GM12874 (cell line): ENCODE data around the gene CYP19A1.
A peak's percentile ranks its signal among the peaks of the same experiment; 100 is the strongest.

Source experiments
- TF ChIP-seq, protein P1 (sequence below): IDR thresholded peaks from 2 replicates; pipeline ENCODE4 v1.5.1; 2011; ENCODE audit warnings: low read depth, mild to moderate bottlenecking, control low read depth, low read length, moderate library complexity; ENCODE audit not compliant: insufficient read depth

Gene CYP19A1

DNA sequence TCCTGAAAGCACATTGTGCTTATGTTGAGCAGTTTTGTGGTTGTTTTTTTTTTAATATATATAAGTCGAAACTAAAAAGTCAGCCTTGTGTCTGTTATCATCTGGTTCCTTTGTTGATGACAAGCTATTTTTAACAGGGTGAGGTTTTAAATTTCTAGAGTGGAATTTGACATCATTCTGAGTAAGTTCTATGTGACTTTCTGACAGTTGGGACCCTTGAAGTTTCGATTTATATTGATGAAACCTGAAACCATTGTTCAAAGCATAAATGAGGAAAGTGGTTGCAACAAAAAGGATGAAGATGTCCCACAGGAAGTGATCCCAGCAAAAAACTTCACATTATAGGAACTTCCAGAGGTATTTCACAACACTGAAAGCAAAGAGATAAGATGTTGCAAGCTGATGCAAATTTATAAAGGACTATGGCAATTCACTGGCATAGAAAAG lies 94.0 kb downstream of the CYP19A1 start:
- TF ChIP-seq, protein P1, sequence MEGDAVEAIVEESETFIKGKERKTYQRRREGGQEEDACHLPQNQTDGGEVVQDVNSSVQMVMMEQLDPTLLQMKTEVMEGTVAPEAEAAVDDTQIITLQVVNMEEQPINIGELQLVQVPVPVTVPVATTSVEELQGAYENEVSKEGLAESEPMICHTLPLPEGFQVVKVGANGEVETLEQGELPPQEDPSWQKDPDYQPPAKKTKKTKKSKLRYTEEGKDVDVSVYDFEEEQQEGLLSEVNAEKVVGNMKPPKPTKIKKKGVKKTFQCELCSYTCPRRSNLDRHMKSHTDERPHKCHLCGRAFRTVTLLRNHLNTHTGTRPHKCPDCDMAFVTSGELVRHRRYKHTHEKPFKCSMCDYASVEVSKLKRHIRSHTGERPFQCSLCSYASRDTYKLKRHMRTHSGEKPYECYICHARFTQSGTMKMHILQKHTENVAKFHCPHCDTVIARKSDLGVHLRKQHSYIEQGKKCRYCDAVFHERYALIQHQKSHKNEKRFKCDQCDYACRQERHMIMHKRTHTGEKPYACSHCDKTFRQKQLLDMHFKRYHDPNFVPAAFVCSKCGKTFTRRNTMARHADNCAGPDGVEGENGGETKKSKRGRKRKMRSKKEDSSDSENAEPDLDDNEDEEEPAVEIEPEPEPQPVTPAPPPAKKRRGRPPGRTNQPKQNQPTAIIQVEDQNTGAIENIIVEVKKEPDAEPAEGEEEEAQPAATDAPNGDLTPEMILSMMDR: no peak

DNA sequence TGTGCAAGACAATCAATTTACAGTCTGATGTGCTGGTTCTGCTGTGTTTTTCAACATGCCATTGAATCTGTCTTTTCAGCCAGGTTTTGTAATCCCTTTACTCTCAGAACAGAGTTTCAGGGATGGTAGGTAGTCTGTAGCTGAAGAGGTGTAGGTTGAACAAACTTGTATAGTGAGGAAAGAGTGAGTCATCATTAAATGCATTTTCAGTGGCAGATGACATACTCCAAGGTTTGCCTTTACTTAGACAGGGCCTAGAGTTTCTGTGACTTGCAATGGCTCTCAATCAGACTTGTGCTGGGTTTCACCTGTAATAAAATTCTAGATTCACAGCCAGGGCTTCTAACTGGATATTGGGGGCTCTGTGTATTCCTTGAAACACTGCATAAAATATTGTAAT lies 94.6 kb downstream of the CYP19A1 start:
- TF ChIP-seq, protein P1: no peak

DNA sequence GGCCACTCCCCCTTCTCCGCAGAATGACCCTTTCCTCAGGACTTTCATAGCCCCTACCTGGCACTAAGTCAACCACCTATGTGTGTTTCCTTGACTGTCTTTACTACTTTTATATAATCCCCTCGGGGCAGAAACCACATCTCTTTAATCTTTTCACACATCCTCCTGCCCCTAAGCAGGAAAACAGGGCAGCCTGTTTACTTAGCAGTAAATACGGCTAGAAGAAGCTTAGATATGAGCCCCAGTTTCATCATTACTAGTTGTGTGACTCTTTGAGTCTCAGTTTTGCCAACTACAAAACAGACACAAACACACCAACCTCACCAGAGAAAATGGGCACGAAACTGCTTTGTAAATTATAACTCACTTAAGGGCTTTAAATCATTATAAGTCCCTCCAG lies 98.3 kb downstream of the CYP19A1 start:
- TF ChIP-seq, protein P1: no peak

DNA sequence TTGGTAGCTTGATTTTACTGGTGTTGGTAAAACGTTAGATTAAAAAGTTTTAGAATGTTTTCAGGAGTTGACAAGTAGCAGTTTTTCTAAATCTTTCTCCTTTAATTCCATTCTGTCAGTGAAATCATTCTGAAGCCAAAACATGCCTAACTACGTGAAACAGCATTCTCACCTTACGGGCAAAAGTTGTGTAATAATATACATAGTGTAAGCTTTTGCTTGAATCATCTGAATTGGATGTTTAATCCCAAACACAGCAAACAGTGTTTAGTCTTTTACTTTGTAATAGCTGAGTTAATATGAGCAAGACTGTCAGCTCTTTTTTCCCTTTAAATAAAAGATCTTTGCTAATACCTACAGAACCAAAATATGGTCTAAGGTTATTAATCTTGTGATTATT lies 100.6 kb downstream of the CYP19A1 start:
- TF ChIP-seq, protein P1: no peak

DNA sequence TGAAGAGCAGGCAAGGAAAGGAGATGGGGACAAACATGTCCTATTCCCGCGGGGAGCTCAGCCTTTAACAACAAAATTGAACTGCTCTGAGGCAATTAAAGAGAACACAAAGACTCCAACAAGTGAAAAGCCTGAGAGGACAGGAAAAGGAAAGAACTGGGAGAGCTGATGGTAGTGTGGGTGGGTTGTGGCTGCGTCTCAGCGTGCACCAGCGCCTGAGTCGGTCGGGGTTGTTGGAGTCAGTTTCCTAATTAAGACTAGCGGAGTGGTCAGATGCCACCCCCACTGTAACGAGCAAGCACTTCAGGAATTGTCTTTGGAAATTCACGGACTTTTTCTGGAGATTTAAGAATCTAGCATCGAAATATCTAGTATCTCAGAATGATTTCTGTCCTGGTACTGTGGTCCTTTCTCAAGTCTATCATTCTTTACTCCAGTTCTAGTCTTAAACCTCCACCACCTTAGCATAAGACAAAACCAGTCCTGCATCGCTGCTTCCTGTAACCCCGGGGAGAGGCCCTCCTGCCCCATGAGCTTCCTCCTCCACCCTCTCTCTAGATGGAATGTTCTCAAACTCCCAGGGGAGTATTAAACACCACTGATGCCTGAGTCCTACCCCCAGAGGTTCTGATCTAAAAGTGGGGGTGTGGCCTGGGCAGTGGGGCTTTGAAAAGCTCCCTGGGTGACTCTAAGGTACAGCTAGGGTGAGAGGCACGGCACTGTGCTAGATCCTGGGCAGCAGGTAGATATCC lies 104.0 kb downstream of the CYP19A1 start:
- TF ChIP-seq, protein P1: no peak

DNA sequence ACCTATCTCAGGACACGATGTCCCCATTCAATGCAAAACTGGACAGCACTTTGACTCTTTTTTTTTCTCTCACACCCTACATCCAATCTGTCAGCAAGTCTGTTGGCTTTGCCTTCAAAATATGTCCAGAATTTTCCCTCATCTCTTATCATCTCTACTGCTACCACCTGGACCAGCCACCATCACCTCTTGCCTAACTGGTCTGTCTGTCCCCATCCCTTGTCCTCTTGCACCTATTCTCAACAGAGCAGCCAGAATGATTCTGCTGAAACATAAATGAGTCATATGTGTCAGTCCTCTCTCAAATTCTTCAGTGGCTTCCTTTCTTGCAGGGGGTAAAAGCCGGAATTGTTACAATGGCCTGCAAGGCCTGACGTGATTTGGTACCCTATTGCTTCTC lies 105.8 kb downstream of the CYP19A1 start:
- TF ChIP-seq, protein P1: no peak

DNA sequence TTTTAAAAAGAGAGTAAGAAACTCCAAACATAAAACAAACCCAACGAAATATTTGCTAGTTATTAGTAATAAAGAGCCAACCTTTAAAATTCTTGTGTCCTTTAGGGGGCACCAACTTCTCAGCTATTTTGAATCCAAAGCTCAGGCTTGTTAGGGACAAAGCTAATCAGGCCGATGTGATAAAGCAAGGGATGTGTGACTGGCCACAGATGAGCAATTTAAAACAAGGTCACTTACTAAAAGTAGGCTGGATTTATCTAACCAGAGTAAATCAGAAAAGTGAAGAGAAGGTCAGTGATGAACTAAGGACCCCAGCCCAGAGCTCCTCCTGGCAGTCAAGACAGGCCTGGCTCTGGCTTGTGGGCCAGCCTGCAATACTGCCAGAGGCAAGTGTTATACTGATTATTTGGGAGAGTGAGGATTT lies 108.5 kb downstream of the CYP19A1 start:
- TF ChIP-seq, protein P1: peak; percentile 10; the same call in 1 of the 2 replicates
